ENCODE measurements around the gene AZGP1.
"Not testable (repeated sequence)": the region's sequence is repeated elsewhere in the genome, so short reads cannot be mapped to it uniquely, and the experiment has no call there.

GRCh38 chr7:99952649-99953048, 23.2 kb downstream of the AZGP1 start:
- TF ChIP-seq ZFP3 (CRISPR knock-in tag; IDR thresholded peaks at IDR 0.05); TSHZ2 (CRISPR knock-in tag; IDR thresholded peaks at IDR 0.05); ZNF8 (CRISPR knock-in tag; IDR thresholded peaks at IDR 0.05); SNAI2 (CRISPR knock-in tag; IDR thresholded peaks at IDR 0.05); ZC3H10 (CRISPR knock-in tag; IDR thresholded peaks at IDR 0.05); CSRNP3 (CRISPR knock-in tag; IDR thresholded peaks at IDR 0.05); TOX (CRISPR knock-in tag; IDR thresholded peaks at IDR 0.05; ENCODE audit: borderline replicate concordance); RARB (CRISPR knock-in tag; IDR thresholded peaks at IDR 0.05); ISL1 (CRISPR knock-in tag; IDR thresholded peaks at IDR 0.05); PATZ1 (CRISPR knock-in tag; IDR thresholded peaks at IDR 0.05; ENCODE audit: borderline replicate concordance): not testable (repeated sequence)
